Hematopoietic multipotent progenitor cell treated with erythropoietin and hydrocortisone succinate and interleukin-3 and kit ligand, for 4 days (in vitro differentiated cells): Measurements from ENCODE around the gene UIMC1.
"Not testable (repeated sequence)": the region's sequence is repeated elsewhere in the genome, so short reads cannot be mapped to it uniquely, and the experiment has no call there.

ENCODE experiments used
- DNase-seq: peaks from one replicate; pipeline ENCODE4 v3.0.0-alpha.2; 2015

The UIMC1 gene

GRCh38 chr5:176881816-176882566 lies 124.6 kb downstream of the UIMC1 start:
- DNase-seq = no peak

DNA sequence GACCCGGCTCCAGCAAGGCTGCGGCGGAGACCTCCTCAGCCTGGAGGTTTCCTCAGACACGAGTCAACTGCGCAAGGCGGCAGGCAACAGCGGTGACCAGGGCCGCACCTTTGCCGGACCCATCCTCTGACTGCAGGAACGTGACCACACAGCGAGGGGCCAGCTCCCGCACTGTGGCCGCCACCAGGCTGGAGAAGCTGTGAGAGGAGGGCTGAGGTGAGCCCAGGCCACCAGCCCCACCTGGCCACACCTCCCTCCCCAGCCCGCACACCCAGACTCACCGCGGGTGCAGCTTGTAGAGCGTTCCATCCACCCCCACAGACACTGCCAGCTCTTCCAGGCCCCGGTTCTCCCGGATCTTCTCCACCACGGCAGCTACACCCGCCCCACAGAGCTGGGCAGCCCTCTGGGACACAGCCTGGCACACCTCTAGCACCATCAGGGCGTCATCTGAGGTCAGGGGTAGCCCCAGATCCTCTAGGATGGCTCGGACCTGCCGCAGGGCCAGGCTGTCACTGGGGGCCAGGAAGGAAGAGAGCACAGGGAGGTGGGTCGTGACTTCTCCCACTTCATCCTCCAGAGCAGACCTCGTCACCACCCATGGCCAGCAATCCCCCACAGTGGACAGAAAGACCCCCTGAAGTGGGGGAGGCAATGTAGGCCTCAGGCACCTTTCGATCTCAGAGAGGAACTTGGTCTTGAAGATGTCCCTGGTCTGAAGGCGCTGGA lies 125.4 kb downstream of the UIMC1 start:
- no peak for DNase-seq

DNA sequence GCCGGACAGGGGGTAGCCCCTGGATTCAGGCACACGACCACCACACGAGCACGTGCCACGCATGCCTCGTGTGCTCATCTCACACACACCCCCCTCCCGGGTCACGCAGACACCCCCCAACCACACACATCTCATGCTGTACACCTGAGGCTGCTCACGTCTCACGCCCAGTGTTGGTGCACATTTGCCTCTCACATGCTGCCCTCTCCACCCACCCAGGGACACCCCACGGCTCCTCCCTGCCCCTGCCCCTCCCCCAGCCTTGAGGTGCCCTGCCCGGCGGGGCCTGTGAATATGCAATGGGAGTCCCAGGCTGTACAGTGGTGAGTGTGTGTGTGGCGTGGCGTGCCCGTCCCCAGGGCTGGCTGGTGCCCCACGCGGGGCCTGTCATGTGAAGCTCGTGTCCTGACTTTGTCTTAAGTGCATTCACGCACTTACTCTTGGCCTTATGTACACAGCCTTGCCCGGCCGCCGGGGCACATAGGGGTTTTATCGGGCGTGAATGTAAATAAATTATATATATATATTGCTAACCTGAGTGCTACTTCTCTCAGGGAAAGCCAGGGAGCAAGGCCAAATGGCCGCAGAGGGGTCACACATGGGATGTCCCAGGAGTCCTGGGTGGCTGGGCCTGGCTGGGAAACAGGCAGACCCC lies 126.1 kb downstream of the UIMC1 start:
- no peak for DNase-seq

DNA sequence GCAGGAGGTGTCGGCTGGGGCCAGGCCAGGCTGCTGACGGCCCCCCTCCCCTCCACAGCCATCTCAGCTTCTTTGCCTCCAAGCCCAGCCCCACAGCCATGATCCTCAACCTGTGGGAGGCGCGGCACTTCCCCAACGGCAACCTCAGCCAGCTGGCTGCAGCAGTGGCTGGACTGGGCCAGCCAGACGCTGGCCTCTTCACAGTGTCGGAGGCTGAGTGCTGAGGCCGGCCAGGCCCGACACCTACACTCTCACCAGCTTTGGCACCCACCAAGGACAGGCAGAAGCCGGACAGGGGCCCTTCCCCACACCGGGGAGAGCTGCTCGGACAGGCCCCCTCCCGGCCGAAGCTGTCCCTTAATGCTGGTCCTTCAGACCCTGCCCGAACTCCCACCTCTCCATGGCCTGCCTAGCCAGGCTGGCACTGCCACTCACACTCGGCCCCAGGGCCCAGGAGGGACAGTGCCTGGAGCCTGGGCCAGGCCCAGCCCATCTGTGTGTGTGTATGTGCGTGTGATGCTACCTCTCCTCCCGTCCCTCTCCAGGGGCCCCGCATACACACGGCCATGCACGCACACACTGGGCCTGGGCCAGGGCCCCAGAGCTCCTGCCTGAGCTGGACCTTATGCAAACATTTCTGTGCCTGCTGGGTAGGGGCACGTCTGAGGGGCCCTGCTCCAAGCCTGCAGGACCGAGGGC lies 126.8 kb downstream of the UIMC1 start:
- DNase-seq = no peak

DNA sequence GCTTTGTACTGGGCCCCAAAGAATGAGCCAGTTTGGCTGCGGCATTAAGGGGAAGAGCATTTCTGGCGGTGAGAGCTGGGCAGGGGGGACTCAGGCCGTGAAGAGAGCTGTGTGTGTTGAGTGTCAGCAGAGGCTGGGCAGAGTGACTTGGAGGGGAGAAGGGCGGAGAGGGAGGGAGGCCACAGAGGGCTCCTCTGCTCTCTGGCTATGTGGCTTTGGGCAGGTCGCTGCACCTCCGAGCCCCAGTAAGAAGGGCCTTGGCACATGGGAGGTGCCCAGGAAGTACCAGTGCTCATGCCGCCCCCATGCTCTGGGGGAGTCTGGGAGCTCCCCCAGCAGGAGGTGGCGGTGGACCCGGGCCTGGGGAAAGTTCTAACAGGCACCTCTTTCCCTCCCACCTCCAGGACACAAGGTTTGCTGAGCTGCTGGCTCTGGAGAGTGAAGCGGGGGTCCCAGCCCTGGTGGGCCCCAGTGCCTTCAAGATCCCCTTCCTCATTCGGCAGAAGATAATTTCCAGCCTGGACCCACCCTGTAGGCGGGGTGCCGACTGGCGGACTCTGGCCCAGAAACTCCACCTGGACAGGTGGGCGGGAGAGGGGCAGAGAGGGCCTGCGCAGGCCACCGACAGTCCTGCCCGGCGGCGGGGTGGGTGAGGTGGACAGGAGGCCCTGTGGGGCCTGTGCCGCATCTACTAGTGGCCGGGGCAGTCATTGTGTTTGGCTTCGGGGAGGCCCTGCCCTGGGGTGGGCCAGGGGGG lies 127.5 kb downstream of the UIMC1 start:
- DNase-seq = no peak

GRCh38 chr5:176878463-176878862 lies 128.1 kb downstream of the UIMC1 start:
- no peak for DNase-seq

DNA sequence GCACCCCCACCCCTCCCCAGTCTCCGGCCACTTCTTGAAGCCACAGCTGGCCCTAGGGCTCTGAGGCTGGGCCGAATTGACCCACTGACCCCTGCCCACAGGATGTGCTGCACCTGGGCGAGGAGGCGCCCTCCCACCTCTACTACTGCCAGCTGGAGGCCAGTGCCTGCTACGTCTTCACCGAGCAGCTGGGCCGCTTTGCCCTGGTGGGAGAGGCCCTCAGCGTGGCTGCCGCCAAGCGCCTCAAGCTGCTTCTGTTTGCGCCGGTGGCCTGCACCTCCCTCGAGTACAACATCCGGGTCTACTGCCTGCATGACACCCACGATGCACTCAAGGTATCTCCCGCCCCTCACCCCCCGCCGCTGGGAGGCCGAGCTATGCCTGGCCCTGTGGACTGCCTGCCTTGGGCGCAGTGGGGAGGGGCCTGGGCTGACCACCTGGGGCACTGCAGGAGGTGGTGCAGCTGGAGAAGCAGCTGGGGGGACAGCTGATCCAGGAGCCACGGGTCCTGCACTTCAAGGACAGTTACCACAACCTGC lies 128.7 kb downstream of the UIMC1 start:
- no peak for DNase-seq

- DNase-seq = no peak
Measured at GRCh38 chr5:176876506-176877431, 129.8 kb downstream of the UIMC1 start.

- DNase-seq = peak; percentile 27
Measured at GRCh38 chr5:176875783-176876505, 130.6 kb downstream of the UIMC1 start.

DNA sequence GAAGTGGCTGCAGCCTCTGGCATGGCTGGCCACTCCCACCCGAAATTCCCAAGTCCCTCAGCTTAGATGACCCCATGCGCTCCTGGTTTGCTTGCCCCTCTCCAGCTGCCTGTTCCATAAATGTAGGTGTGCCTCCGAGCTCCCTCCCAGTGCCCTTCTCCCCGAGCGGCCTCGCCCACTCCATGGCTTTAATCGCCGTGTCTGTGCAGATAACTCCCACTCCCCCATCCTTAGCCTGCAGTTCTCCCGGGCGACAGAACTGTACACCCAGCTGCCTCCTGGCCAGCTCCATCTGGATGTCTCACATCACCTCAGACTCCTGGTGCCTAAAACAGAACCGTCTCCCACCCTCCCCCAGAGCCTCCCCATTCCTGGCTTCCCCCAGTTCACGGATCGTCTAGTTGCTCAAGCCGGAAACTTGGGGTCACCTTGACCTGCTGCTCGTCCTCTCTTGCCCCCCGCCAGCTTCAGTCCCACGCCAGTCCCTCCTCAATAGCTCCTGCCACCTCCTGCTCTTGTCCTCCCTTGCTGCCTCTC lies 131.5 kb downstream of the UIMC1 start:
- DNase-seq = no peak

- DNase-seq = no peak
Measured at GRCh38 chr5:176874198-176874780, 132.3 kb downstream of the UIMC1 start.

GRCh38 chr5:176873541-176874172 lies 132.9 kb downstream of the UIMC1 start:
- DNase-seq = no peak

- DNase-seq = not testable (repeated sequence)
Measured at GRCh38 chr5:176873011-176873410, 133.6 kb downstream of the UIMC1 start.

GRCh38 chr5:176872586-176872985 lies 134.0 kb downstream of the UIMC1 start:
- DNase-seq = not testable (repeated sequence)

DNA sequence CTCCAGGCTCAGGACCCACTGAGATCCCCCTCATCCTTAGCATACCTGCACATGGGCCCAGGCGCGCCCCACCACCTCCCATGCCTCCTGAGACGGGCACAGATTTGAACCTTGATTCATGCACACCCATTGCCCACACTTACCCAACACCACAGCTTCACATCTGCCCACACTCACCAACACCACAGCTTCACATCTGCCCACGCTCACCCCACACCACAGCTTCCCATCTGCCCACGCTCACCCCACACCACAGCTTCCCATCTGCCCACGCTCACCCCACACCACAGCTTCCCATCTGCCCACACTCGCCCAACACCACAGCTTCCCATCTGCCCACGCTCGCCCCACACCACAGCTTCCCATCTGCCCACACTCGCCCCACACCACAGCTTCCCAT lies 135.9 kb downstream of the UIMC1 start:
- DNase-seq = not testable (repeated sequence)

GRCh38 chr5:176870110-176870591 lies 136.4 kb downstream of the UIMC1 start:
- DNase-seq = peak; percentile 46

DNA sequence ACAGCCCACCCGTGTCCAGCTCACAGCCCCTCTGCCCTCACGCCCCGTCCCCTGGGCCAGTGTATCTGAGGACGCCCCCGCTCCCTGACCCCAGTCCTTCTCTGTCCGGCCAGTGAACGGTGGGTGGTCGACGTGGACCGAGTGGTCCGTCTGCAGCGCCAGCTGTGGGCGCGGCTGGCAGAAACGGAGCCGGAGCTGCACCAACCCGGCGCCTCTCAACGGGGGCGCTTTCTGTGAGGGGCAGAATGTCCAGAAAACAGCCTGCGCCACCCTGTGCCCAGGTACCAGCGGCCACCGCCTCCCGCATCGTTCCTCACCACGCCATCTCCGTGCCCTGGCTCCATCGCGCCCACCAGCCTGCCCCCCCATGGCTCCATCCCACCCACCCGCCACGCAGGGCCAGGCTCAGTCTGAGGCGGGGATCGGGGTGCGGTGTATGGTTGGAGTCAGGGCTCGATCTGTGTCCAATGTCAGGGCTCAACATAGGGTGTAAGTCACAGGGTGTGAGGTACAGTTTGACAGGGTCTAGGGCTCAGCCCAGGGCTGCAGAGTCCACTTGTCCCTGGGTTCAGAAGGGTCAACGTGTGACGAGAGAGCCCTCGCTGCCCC lies 137.0 kb downstream of the UIMC1 start:
- DNase-seq = no peak

DNA sequence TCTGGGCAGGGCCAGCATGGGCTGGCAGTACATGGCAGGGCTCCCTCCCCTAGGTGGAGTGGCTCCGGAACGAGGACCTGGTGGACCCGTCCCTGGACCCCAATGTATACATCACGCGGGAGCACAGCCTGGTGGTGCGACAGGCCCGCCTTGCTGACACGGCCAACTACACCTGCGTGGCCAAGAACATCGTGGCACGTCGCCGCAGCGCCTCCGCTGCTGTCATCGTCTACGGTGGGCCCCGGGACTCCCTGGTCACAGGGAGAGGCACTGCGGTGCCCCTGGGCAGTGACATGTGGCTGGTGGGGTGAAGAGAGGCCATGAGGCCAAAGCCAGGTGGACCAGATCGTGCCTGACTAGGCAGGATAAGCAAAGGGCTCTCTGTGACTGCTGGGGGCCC lies 137.8 kb downstream of the UIMC1 start:
- no peak for DNase-seq

GRCh38 chr5:176868126-176868525 lies 138.5 kb downstream of the UIMC1 start:
- DNase-seq = no peak
